HUDEP-2 (cell line): ENCODE measurements around the gene FAM241B.

Experiments used
- DNase-seq, 76 experiments: peaks; one replicate each; lab custom pipeline; 2025; ENCODE audit not compliant: unreplicated experiment in 76 of 76; lab: John Stamatoyannopoulos, UW

The FAM241B gene

DNA sequence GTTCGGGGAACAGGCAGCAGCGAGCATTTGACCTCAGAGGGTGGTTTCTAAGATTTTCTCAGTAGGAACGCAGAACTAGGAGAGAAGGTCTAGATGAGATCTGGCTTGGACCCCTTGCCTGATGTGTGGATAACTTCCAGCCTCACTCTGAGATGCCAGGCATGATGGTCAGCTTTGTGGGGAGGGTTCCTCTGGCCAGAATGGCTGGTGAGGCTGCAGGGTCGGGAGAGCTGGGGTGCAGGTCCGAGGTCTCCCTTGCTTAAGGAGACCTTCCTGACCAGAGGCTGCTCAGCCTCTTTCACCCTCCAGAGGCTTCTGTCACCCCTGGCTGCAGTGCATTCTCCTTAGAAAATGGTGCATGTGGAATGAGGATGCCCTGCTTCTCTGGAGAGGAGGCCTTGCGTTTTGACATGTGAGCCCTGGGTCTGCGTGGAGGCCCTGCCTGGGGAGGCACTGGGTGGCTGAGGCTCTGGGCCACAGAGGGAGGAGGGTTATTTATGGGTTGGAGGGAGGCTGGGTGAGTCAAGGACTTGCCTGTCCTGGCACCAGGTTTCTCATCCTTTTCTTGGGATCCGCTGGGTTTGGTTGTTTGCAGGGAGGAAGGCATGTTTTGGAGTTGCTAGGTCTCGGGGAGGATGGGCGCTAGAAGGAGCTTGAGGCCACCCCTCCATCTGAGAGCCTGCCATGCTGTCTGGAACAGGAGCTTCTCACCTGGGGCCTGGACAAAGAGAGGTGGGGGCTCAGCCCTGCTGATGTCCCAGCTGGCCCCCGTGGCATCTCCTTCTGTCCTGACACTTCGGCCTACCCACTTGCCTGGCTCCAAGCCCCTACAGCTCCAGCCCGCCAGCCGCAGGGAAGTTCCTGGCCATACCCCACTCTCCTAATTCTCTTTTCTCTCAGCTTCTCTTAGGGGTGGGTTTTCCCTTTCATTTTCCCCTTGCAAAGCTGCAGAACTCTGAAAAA, 3.9 kb downstream of the FAM241B start:
- no peak for DNase-seq

DNA sequence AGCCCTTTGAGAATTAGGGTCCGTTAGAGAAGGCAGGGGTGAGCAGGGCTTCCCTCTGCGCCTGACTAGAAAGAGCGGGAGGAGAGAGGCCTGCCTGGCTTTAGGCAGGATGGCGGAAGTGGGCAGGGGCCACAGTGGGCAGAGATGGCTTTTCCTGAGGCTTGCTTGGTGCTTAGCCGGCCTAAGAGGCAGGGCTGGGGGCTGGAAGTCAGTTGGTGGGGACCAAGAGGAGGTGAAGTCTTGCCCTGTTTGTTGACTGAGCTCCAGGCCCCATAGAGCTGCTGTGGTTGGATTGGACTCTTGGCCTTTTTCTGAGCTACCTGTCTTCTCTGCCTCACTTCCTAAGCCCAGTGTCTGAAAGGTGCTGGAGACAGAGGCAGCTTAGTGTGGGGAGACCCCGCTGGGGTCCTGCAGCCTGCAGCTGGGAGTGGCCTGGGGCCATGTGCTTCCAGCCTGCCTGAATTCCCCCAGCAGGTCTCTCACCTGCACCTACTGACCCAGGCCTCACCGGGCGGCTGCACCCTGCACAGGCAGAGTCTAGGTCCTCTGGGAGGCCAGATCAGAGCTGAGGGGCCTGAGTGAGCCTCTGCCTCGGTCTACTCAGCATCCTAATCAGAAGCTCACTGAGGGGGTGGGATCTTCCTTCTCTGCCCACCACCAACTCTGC, 4.8 kb downstream of the FAM241B start:
- DNase-seq: no peak

DNA sequence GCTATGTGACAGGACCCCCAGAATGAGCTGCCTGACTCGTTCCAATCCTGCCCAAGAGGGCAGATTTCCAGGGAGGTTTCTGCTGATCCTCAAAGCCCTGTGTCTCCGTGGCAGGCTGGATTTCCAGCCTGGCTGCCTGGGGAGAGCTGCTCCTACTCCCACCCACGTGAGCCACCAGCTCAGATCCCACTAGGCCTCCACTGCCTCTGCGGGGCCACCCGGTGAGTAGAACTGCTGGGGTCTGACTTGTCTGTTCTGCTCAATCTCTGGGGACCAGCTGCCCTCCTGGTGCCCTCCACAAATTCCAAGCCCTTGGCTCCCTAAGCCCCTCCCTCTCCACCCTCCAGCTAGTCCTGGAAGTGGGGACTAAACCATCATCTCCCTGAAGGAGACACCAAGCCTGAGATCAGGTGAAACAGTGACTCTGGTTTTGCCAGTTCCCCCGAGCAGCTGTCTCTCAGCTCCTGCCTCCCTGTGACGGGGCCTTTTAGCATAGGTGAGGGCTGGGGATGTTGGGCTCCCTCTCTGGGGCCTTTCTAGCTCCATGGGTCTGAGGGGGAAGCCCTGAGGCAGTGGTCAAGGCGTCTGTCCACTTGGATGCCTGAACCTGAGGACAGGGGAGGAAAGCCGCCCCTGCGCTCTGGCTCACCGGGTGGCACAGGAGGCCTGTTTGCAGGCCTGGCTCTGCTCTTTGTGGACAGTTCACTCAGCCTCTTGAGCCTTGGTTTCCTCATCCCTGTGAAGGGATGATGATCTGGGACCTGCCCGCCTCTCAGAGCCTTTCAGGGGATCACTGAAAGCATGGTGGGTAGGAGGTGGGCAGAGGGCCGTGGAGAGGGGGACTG, 5.6 kb downstream of the FAM241B start:
- no peak for DNase-seq

DNA sequence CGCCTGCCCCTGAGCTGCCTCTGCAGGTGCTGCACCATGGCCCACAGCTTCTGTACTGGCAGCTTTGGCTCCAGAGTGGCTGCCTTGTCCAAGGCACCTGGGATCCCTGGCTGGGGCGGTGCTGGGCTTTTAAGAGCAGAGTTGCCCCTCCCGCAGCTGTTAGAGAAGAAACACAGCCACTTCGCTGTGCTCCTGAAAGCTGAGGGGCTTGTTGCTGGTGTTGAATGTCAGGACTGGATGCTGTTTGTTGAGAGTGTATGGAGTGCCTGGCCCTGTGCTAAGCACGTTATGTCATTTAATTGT, 6.2 kb downstream of the FAM241B start:
- no peak for DNase-seq

DNA sequence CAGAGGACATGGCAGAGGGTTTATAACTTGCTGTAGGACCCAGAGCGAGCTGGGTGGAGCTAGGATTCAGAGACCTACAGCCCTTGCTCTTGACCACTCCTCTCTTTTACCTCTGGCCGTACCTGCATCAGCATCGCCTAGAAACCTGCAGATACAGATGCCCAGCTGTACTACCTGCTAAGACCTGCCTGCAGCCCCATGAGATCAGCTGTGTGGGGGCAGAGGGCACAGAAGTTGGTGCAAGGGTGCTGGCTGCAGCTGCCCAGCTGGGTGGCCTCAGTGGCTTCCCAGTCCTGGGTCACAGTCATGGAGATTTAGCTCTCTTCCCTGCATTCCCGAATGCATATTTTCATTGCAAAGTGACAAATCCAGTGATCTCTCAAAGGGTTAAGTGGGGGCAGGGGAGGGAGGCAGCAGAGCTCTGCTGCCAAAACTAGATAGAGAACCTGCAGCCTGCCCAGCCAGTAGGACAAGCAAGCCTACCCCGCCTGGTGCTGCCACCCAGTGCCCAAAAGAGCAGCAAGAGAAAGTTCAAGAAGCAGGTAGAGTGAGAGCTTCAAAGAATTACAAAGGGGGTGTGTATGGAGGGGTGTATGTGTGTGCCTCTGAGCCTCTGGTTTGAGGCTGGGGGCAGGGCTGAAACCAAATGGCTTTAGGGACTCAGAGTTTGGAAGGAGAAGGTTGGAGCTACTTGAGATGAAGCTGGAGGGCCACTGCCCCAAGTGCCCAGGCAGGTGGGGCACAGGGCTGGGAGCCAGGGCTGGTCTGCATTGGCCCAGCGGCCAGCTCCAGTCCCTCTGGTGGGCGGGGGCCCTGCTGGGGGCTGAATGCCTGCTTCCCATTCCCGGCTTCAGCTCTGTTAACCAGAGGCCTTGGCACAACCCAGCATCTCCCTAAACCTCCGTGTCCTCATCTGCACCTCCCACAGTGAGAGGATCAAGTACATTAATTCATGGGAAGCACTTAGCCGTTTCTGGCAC, 6.9 kb downstream of the FAM241B start:
- DNase-seq: peak in 33 of 76 experiments; percentile 1 to 32 (median 8)

DNA sequence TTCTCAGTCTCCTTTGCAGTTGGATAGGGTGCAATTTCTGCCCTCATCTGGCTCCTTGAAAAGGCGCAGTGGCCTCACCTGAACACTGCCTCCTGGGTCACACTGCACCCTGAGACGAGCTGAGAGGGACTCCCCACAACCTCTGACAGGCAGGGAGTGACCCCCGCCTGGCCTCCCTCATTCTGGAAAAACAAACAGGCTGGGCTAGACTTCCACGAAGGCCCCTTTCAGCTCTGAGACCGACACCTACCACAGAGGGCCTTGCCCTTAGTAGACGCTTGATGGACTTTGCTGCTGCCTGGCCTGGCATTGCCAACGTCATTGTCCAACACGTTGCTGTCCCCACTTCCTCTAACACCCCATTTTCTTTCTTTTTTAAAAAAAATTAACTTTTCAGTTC, 8.6 kb downstream of the FAM241B start:
- DNase-seq: no peak

DNA sequence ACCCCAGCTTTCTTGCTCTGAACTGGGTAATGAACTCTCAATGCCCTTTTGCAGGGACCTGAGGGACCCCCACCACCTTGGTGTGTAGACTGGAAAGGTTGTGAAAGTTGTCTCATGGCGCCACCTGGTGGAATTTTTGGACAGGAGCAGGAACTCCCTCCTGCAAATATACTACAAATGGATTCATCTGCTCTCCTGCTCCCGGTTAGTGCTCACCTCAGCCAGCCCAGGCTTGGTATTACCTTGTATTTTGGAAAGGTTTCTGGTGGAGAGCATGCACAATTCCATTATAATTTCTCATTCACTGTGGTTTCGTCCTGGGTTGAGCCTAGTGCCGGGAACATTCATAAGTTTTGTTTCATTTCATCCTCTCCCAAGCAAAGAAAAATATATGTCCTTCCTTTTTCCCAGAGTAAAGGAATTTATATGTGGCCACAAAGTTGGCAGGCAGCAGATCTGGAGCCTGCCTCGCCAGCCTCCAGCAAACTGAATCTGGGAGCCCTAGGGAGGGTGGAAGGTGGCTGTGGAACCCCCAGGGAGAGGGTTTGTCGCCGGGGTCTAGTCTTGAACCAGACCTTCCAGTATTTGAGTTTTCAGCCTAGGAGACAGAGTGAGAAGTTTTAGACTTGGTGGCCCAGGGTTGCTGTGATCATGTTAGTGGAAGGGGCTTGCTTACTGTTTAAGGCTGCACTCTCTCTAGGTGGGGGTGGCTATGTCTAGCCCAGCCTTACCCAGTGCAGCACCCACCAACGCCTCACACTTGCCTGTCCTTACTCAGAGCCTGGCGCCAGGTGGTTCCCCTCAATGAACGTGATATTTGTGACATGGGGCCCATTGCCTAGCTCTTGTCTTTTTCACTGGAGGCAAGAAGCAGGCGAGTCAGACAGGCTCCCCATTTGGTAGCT, 9.5 kb downstream of the FAM241B start:
- DNase-seq: peak in 41 of 76 experiments; percentile 2 to 53 (median 25)

DNA sequence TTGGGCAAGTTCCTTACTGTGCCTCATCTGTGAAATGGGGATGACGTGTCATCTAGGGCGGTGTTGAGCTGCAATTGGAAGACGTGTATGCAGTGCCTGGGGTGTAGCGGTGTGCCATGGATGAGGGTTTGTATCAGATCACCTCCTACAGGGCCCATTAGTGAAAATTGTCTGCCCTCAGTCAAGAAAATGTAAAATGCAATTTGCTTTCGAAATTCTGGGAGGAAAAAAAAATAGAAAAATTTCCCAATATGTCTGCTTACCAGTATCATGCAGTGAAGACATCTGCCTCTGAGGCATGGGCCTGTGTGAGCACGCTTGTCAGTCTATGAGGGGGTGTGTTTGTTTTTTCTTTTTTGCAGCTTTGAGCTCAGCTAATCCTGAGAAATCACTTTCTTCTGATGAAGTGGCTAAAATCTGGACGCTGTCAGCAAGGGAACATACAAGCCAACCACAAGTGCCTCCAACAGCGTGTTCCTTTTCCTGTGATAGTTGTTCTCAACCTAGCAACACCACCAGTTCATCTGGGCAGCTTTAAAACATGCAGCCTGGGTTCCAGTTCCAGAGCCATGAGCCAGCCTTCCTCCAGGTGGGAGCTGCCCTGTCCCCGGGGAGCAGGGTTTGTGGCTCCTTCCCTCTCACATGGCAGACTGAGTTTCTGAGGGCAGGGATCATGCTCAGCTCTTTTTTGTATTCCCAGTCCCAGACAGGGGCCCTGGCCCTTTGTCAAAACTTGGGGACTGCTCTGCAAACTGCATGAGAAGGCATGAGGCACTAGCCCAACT, 10.3 kb downstream of the FAM241B start:
- DNase-seq: no peak

DNA sequence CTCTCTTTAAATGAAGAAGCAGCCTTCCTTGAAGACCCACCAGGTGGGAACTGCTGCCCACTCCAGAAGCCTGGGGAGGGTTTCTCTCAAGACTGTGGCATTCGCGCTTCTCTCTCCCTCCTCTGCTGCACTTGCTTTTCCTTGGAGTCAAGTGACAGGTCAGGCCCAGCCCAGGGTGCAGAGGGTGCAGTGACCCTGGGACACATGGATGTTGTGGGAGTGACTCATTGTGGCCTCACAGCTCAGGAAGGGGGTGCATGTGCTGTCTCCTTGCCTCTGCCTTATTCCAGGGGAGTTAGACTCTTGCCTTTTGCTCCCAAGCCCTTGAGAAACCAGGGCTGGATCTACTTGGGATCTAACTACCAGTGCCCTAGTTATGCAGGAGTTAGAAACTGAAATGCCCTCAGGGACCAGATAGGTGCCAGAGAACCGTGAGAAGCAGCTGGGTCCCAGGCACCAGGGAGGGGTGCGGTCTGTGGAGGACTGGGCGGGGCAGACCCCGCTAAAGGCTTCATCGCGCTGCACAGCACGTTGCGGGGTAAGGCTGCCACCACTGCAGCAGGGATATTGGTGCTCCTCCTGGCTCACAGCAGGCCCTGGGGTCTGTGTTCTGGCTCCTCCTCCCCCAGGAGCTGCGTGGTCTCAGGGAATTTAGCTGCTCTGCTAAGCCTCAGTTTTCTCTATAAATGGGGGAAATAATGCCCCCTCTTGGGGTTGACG, 11.4 kb downstream of the FAM241B start:
- no peak for DNase-seq

DNA sequence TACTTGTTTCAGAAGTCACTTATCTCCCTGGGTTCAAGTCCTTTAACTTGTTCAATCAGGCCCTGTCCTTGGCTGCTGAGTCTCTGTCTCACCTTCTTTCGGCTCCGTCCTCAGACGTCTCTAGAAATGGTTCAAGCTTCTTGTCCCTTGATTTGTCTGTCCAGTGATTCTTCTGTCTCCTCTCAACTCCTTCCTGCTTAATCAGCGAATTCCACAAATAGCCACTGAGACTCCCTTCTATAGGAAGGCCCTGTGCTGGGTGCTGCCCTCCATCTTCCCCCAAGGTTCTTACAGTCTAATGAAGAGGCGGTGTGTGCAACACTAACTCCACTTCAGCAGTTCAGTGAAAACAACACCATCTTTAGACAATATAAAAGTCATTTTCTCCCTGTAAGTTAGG, 12.7 kb downstream of the FAM241B start:
- DNase-seq: no peak

DNA sequence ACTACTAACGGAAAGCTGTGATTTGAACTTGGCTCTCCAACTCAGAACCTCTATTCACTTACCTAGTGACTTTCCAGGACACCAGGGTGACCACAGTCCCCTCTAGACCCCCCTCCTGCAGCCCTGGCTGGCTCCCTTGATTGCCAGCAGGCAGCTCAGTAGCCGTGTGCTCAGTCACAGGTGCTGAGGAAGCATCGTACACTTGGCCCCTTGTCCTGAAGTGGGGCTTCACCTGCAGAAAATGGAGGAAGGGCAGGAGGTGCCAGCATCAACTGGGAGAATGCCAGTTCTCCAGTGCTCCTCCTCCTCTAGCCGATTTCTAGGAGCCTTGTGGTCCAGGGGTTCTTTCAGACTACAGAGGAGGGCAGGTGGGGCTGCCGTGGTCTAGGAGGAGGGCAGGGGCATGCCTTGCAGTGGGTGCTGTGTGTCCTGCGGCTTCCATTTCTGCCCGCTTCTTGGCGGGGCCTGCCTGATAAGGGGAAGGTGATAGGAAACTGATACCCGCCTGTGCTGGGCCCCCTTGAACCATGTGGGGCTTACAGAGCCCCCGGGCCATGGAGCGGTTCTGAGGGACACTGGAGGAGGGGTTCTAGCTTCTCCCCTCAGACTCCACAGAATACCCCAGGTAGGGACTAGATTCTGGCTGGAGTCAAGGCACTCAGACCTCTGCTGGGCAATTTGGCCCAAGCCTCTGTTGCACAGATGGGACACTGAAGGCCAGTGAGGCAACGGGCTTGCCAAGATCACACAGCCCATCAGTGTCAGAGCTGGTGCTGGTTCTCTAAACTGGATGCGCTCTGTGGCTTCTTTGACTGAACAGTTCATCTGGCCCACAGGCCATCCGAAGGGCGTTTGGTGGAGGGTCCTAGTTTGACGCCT, 14.0 kb downstream of the FAM241B start:
- peak in 1 of 76 experiments; percentile 11 for DNase-seq

DNA sequence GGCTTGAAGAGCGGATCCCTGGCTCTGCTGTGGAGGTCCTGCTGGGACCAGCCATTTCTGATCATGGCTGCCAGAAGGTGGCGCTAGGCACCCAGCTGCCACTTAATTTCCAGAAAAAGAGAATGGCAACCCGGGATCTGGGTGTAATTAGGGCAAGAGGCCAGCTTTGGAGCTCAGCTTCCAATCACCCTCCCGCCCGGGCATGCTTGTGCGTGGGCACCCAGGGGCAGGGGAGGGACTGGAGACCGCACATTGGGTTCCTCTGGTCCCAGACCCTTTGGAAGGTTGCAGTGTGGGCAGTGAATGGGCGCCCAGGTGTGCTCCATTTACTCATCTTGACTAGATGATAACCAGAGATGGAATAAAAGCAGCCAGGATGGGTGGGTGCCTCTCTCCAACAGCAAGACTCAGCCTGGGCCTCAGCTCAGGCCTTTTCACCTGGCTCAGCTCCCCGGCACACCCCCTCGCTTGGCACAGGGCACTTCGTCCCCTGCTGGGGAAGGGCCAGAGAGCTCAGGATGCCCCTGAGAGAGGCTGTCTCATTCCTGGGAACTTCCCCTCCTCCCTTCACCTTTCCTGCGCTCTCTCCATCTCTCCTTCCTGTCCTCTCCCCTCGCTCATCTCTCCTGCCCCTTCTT, 14.7 kb downstream of the FAM241B start:
- peak in 38 of 76 experiments; percentile 3 to 58 (median 24) for DNase-seq

DNA sequence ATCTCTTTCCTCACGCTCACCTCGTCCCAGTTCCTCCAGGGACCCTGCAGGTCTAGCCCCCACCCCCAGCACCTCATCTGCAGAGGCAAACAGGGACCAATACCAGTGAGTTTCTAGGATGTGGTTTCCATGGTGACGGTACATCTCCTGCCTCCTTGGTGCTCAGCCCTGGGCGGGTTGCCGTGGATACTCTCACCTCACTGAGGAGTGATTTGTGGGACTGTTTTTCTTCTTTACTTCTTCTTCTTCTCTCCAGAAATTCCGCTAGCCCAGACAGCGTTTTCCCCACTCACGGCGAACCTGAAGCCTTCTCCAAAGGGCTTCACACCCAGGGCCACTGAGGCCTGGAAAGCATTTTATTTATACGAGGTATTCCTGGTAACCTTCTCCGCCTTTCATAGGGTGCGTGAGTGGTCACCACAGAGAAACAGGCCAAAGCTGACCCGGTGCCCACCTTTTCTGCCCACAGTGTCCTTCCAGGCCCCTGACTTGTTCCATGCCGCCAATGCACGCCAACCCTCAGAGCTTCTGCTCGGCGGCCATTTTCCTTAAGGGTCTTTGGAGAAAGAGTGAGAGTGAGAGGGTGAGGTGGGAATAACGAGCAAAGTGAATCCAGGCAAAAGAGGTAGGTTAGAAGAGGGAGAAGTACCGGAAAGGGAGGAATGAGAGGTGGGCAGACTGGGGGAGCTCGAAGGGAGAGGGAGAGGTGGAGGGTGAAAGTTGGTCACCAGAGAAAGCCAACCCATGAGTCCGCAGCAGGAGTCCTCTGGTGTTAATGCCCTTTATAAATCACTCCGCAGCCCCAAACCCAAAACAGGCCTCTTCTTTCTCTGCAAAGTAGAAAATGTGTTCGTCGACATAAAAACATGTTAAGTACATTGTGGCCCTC, 15.5 kb downstream of the FAM241B start:
- DNase-seq: no peak

DNA sequence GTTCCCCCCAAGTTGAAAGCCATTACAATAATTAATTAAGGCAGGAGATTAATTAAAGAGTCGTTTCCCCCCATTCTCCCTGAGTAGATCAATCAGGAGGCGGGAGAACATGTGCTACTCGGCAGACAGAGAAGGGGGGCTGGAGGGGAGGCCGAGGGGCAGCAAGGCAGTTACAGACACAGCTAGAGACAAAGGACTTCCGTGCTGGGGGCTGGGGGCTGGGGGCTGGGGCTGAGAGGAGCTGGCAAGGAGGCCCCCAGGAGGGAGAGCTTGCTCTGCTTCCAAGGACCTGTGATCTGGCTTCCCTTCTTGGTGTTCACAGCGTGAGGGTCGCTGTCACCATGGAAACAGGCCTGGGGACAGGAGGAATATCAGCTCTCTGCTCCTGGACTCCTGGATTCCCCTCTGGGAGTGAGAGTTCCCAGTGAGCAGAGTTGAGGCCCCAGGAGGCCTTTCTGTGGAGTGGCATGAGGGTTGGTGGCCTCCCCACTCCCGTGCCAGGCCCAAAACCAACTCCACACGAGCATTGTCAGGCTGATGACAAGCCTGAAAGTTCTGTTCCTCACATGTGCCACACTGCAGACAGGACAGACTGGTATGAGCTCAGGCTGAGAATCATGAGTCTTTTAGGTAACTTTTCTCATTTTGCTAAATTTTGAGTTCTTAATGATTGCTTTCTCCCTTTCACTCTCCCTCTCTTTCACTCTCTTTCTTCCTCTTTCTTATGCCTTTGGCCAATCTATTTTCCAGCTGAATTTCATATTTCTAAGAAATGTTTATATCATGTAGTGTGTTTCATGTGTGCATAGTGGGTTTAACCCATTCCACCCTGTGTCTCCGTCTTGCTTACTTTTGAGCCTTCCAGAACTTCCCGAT, 16.4 kb downstream of the FAM241B start:
- DNase-seq: no peak
